Stimulated activated CD4-positive, alpha-beta T cell treated with anti-CD3 and anti-CD28 coated beads, TNF-alpha, amount 100 ng/mL, for 24 hours (primary cell): ENCODE measurements around the gene MEDAG.

ENCODE experiments used
- DNase-seq, 3 experiments: peaks; one replicate each; pipeline ENCODE4 v3.0.0-alpha.2; 2020; ENCODE audit warnings: low read depth in 3 of 3

The MEDAG gene

GRCh38 chr13:30872685-30873461 lies 33.2 kb upstream of the MEDAG start:
- DNase-seq: no peak

- DNase-seq: no peak
Measured at GRCh38 chr13:30873499-30873898, 32.6 kb upstream of the MEDAG start.

- DNase-seq: no peak
Measured at GRCh38 chr13:30874111-30874510, 32.0 kb upstream of the MEDAG start.

- no peak for DNase-seq
Measured at GRCh38 chr13:30874561-30874960, 31.5 kb upstream of the MEDAG start.

- DNase-seq: no peak
Measured at GRCh38 chr13:30877335-30877734, 28.7 kb upstream of the MEDAG start.

- no peak for DNase-seq
Measured at GRCh38 chr13:30880151-30880855, 25.8 kb upstream of the MEDAG start.

- no peak for DNase-seq
Measured at GRCh38 chr13:30880856-30881155, 25.3 kb upstream of the MEDAG start.

- DNase-seq: no peak
Measured at GRCh38 chr13:30881191-30881651, 24.9 kb upstream of the MEDAG start.

- DNase-seq: no peak
Measured at GRCh38 chr13:30882026-30882850, 23.8 kb upstream of the MEDAG start.

- no peak for DNase-seq
Measured at GRCh38 chr13:30882996-30883766, 22.9 kb upstream of the MEDAG start.

GRCh38 chr13:30884543-30884942 lies 21.5 kb upstream of the MEDAG start:
- no peak for DNase-seq

GRCh38 chr13:30889196-30889690 lies 16.8 kb upstream of the MEDAG start:
- DNase-seq: no peak

- DNase-seq: peak in 1 of 3 experiments; percentile 17
Measured at GRCh38 chr13:30892966-30893365, 13.1 kb upstream of the MEDAG start.

GRCh38 chr13:30895773-30896172 lies 10.3 kb upstream of the MEDAG start:
- DNase-seq: no peak

GRCh38 chr13:30898070-30898469 lies 8.0 kb upstream of the MEDAG start:
- DNase-seq: no peak

- DNase-seq: peak in 1 of 3 experiments; percentile 18
Measured at GRCh38 chr13:30898678-30899241, 7.3 kb upstream of the MEDAG start.

GRCh38 chr13:30900436-30900835 lies 5.6 kb upstream of the MEDAG start:
- no peak for DNase-seq

- DNase-seq: no peak
Measured at GRCh38 chr13:30900952-30901749, 4.9 kb upstream of the MEDAG start.

- no peak for DNase-seq
Measured at GRCh38 chr13:30904043-30904442, 2.0 kb upstream of the MEDAG start.

- DNase-seq: no peak
Measured at GRCh38 chr13:30906411-30907051, 460 bp downstream of the MEDAG start.
